SK-N-MC (cell line): ENCODE data around the gene EIF3D.

Source experiments
- EZH2 ChIP-seq: fragments of 200-600 bp; sonication (generic); IDR thresholded peaks from one replicate; pipeline ENCODE4 v1.6.1; 2017; ENCODE audit warnings: antibody characterized with exemption
- POLR2AphosphoS5 ChIP-seq: IDR thresholded peaks from 2 replicates; pipeline ENCODE4 v1.6.1; 2012; ENCODE audit warnings: mild to moderate bottlenecking, low read depth, low read length, borderline replicate concordance

- no peak for TF ChIP-seq EZH2
- no peak for TF ChIP-seq POLR2AphosphoS5
Measured at GRCh38 chr22:36554098-36554497, 25.1 kb upstream of the EIF3D start.
